Activated B cell treated with CpG ODN at 0.5 μM for 24 hours (primary cell): ENCODE measurements around the gene PABPC3. TPM values are rescaled to one million over a fixed set of nuclear protein-coding genes. Genes with fewer than 3 reads are reported as not detected.

Experiments
- ATAC-seq: fragments of 200-7000 bp; cut with Tn5 transposase; one replicate; pipeline ENCODE4 v1.10.0; 2021; ENCODE audit warnings: low read depth, mild to moderate bottlenecking, moderate library complexity
- CTCF ChIA-PET: fragments of 350-600 bp; sonication (Branson Sonifier 250); formaldehyde crosslinking; loops from one replicate; lab custom pipeline; 2021; ENCODE audit warnings: antibody characterized with exemption; lab: Charles Lee
- POLR2A ChIA-PET: fragments of 350-600 bp; sonication (Branson Sonifier 250); formaldehyde crosslinking; loops from one replicate; lab custom pipeline; 2021; ENCODE audit warnings: antibody characterized with exemption; lab: Charles Lee
- DNase-seq: peaks from one replicate; pipeline ENCODE4 v3.0.0; 2022
- H3K27ac Mint-ChIP-seq: one replicate; pipeline ENCODE4 v1.8.0; 2020; ENCODE audit warnings: mixed read lengths
- H3K27me3 Mint-ChIP-seq: one replicate; pipeline ENCODE4 v1.8.0; 2021; ENCODE audit warnings: mixed read lengths
- H3K36me3 Mint-ChIP-seq: one replicate; pipeline ENCODE4 v1.8.0; 2021; ENCODE audit warnings: low read depth, mixed read lengths
- H3K4me1 Mint-ChIP-seq: one replicate; pipeline ENCODE4 v1.8.0; 2021; ENCODE audit warnings: mixed read lengths
- H3K4me3 Mint-ChIP-seq: one replicate; pipeline ENCODE4 v1.8.0; 2020; ENCODE audit warnings: mild to moderate bottlenecking, mixed read lengths
- H3K9me3 Mint-ChIP-seq: one replicate; pipeline ENCODE4 v1.8.0; 2020; ENCODE audit warnings: mixed read lengths
- intact Hi-C: fragments of 100-400 bp; cut with micrococcal nuclease; formaldehyde crosslinking; loops from one replicate; pipeline ENCODE4 v1.15.1; 2024
- total RNA-seq: library from RNA; stranded (reverse); gene quantifications from 2 replicates; pipeline ENCODE4 v1.2.3, GENCODE V29; 2022
- TF ChIP-seq, protein P1 (sequence below): fragments of 200-600 bp; IDR thresholded peaks from one replicate; pipeline ENCODE4 v1.8.0; 2022; ENCODE audit warnings: antibody characterized with exemption, mild to moderate bottlenecking

Gene PABPC3
- total RNA-seq, 1 donor from 2014 or later, result 0.35 TPM

DNA sequence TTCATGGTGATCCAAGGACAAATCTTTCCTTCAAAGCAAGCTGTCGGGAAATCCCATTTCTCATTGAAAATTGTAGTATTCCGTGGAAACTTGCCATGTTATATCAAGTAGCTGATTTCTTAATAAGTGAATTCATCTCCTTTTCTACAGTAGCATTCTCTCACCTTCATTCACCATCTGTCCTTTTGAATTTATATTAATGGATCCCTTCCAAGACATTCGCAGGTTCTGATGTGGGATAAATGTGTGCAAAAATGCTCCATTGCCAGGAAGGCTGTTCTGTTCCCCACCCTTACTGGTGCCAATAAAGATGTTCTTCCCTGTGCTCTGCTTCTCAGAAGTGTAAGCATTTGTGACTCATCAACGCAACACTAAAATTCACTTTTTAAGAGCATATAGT, 40.0 kb downstream of the PABPC3 start:
- no peaks in the 10 kb centered on the region for H3K4me1 Mint-ChIP-seq
- intact Hi-C loops, result no loop called here
- peaks cover 33% of the 10 kb centered on the region for H3K27me3 Mint-ChIP-seq
- TF ChIP-seq, protein P1, sequence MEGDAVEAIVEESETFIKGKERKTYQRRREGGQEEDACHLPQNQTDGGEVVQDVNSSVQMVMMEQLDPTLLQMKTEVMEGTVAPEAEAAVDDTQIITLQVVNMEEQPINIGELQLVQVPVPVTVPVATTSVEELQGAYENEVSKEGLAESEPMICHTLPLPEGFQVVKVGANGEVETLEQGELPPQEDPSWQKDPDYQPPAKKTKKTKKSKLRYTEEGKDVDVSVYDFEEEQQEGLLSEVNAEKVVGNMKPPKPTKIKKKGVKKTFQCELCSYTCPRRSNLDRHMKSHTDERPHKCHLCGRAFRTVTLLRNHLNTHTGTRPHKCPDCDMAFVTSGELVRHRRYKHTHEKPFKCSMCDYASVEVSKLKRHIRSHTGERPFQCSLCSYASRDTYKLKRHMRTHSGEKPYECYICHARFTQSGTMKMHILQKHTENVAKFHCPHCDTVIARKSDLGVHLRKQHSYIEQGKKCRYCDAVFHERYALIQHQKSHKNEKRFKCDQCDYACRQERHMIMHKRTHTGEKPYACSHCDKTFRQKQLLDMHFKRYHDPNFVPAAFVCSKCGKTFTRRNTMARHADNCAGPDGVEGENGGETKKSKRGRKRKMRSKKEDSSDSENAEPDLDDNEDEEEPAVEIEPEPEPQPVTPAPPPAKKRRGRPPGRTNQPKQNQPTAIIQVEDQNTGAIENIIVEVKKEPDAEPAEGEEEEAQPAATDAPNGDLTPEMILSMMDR, result no peak
- no peak overlapping the region for H3K27ac Mint-ChIP-seq
- DNase-seq (no peak), ATAC-seq (no peak)
- H3K36me3 Mint-ChIP-seq, result no peaks in the 10 kb centered on the region
- ChIA-PET CTCF (no interaction called here), POLR2A (no interaction called here)
- peaks cover 9% of the 10 kb centered on the region for H3K9me3 Mint-ChIP-seq
- no peak overlapping the region for H3K4me3 Mint-ChIP-seq

DNA sequence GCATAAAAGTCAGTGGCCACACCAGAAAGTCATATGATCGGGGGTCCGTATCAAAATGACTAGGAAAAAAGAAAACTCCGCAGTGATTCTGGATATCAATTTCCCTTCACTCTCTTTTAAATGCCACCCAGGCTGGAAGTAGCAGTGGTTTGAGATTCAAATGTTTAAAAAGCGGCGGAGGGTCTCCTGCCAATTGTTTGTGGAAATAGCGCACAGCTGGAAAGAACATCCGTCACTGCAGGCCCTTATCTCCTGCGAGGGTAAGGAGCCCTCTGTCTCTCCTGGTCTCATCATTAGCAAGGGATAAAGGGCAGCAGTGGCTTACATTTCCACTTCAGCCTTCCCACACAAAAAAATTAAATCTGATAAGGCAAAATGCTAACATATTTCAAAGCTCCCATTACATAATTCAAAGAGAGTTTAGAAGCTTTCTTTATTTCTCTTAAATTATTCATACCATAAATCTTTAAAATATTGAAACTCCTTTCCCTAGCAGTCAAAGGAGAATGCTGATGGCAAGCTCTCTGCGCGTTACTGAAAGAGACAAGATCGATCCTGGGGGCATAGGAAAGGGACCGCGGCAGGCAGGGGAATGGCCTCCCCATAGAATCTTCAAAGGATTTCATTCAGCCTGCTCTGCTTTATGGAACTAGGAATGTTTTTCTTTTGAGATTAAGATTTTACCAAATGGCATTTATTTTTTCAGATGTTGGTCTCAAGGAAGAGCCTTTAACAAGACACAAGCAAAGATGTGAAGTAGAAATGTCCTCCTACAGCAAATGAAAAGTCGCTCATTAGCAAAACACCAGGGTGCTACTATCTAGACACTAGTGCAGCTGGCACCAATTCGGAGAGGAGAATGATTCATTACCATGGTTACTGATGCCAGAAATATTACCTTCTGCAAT, 41.2 kb downstream of the PABPC3 start:
- H3K4me3 Mint-ChIP-seq, result no peak overlapping the region
- POLR2A ChIA-PET, result no interaction called here

DNA sequence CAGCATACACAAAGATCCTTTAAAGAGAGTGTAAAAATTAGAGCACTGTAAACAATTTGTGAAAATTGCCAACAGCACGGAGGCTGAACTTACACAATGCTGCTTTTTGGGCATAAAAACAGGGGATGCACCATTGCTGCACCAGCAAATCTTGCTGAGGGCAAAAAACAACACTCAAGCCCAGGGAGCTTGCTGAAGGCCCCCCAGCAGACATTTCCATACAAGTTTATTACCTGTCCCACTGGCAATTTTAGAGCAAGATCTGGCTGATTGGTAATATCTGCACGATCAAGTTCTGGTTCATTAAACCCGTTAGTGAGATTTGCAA, 41.8 kb downstream of the PABPC3 start:
- no peak overlapping the region for H3K27ac Mint-ChIP-seq
- H3K36me3 Mint-ChIP-seq, result no peaks in the 10 kb centered on the region
- intact Hi-C loops, result no loop called here
- peaks cover 9% of the 10 kb centered on the region for H3K9me3 Mint-ChIP-seq
- TF ChIP-seq, protein P1, result no peak
- no peaks in the 10 kb centered on the region for H3K4me1 Mint-ChIP-seq
- POLR2A ChIA-PET, result no interaction called here
- CTCF ChIA-PET, result no interaction called here
- DNase-seq (no peak), ATAC-seq (no peak)
- no peak overlapping the region for H3K4me3 Mint-ChIP-seq
- H3K27me3 Mint-ChIP-seq, result peaks cover 40% of the 10 kb centered on the region

More for the DNA sequence above, 41.2 kb downstream of the PABPC3 start:
- DNase-seq (no peak), ATAC-seq (no peak)
- TF ChIP-seq, protein P1, result no peak
- H3K27ac Mint-ChIP-seq, result no peak overlapping the region
- intact Hi-C loops, result no loop called here
- CTCF ChIA-PET, result no interaction called here
- no peaks in the 10 kb centered on the region for H3K36me3 Mint-ChIP-seq
- no peaks in the 10 kb centered on the region for H3K4me1 Mint-ChIP-seq
- peaks cover 40% of the 10 kb centered on the region for H3K27me3 Mint-ChIP-seq
- H3K9me3 Mint-ChIP-seq, result peaks cover 9% of the 10 kb centered on the region

DNA sequence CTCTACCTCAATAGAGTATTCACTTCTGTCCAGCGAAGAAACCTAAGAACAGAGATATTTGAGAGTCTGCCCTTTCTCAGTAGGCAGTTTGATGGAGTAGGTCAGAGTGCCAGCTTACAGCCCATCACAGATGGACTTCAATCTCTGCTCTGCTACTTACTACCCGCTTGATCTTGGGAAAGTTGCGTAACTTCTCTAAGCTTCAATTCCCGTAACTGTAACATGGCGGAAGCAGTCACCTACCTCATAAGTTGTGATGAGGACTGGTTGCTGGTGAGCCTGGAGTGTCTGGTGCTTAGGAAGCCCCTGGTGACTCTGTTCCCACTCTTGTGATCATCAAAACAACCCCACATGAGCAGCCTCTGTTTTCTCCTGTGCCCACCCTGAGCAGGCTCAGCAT, 45.1 kb downstream of the PABPC3 start:
- POLR2A ChIA-PET, result no interaction called here
- TF ChIP-seq, protein P1, result no peak
- H3K27ac Mint-ChIP-seq, result no peak overlapping the region
- H3K4me3 Mint-ChIP-seq, result no peak overlapping the region
- H3K36me3 Mint-ChIP-seq, result no peaks in the 10 kb centered on the region
- DNase-seq (no peak), ATAC-seq (no peak)
- intact Hi-C loops, result no loop called here
- no peaks in the 10 kb centered on the region for H3K4me1 Mint-ChIP-seq
- CTCF ChIA-PET, result no interaction called here
- H3K27me3 Mint-ChIP-seq, result peaks cover 28% of the 10 kb centered on the region
- no peaks in the 10 kb centered on the region for H3K9me3 Mint-ChIP-seq

DNA sequence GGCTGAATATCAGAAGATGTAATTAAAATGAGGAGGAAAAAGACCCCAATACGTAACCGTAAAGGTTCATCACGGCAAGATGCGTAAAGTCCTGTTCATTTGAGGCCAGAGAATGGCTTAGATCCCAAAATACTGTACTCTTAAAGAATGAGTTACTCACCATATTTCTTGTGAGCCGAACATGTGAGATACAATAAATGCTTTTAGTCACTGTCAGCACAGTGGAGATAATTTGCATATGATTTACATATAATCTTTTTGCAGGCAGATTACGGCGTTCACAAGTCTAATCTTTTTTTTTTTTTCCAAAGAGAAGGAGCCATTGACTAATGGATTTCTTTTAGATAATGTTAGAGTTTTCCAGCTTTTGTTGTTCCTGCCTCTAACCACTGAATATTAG, 47.8 kb downstream of the PABPC3 start:
- no peak for ATAC-seq
- TF ChIP-seq, protein P1, result no peak
- intact Hi-C loops, result no loop called here
- Mint-ChIP-seq H3K4me3 (no peak overlapping the region), H3K4me1 (peaks cover 4% of the 10 kb centered on the region), H3K27me3 (peaks cover 13% of the 10 kb centered on the region), H3K27ac (no peak overlapping the region), H3K9me3 (peaks cover 8% of the 10 kb centered on the region), H3K36me3 (no peaks in the 10 kb centered on the region)
- CTCF ChIA-PET, result interaction anchor here (1.0 kb wide), 1 partner anchor 459 kb away, joined by 3 read pairs; no protein-coding TSS in a partner anchor
- DNase-seq, result no peak
- POLR2A ChIA-PET, result no interaction called here
